HEK293 (cell line): ENCODE results near the gene ODAD4.

Experiments used
- CTCF ChIA-PET: fragments of 350-600 bp; formaldehyde crosslinking; extraction: SDS; loops from one replicate; lab custom pipeline; 2021; ENCODE audit warnings: antibody characterized with exemption; lab: Yijun Ruan, JAX
- POLR2A ChIA-PET: fragments of 300-600 bp; formaldehyde crosslinking; extraction: SDS; loops from one replicate; lab custom pipeline; 2020; ENCODE audit warnings: antibody characterized with exemption, inconsistent platforms; lab: Yijun Ruan, JAX
- H3K27ac ChIP-seq: fragments of 200-500 bp; sonication (Bioruptor generic); 2 replicates; pipeline ENCODE4 v1.5.1; 2014; ENCODE audit warnings: low read depth, low read length, control low read depth, inconsistent platforms; ENCODE audit errors: extremely low read depth
- H3K36me3 ChIP-seq, 2 experiments: fragments of 200-500 bp in 1 of 2; sonication (Bioruptor generic) in 1 of 2; 1 replicate in 1 of 2; 2 replicates in 1 of 2; pipeline ENCODE4 v1.5.1; 2014 to 2017; ENCODE audit warnings: inconsistent platforms in 2 of 2, low read length in 2 of 2; ENCODE audit not compliant: control insufficient read depth in 2 of 2, insufficient read depth in 1 of 2
- H3K4me1 ChIP-seq: fragments of 200-500 bp; sonication (Bioruptor generic); 2 replicates; pipeline ENCODE4 v1.5.1; 2014; ENCODE audit warnings: mild to moderate bottlenecking, low read length, inconsistent platforms; ENCODE audit not compliant: control insufficient read depth, insufficient read depth
- H3K4me3 ChIP-seq: 2 replicates; pipeline ENCODE4 v1.5.1; 2011; ENCODE audit warnings: low read depth, mild to moderate bottlenecking, control low read depth, low read length, moderate library complexity
- H3K9me3 ChIP-seq: fragments of 200-500 bp; sonication (Bioruptor generic); 2 replicates; pipeline ENCODE4 v1.5.1; 2014; ENCODE audit warnings: low read depth, low read length, inconsistent platforms; ENCODE audit not compliant: control insufficient read depth, insufficient read depth
- CTCF ChIP-seq: fragments of 450-650 bp; formaldehyde crosslinking; IDR thresholded peaks from 2 replicates; pipeline ENCODE4 v1.5.1; 2016; ENCODE audit warnings: missing biosample characterization, missing genetic modification characterization
- GLIS1 ChIP-seq: fragments of 450-650 bp; formaldehyde crosslinking; IDR thresholded peaks from 2 replicates; pipeline ENCODE4 v1.5.1; 2016; ENCODE audit warnings: missing biosample characterization, missing genetic modification characterization
- GLIS2 ChIP-seq: fragments of 450-650 bp; formaldehyde crosslinking; IDR thresholded peaks from 2 replicates; pipeline ENCODE4 v1.5.1; 2016; ENCODE audit warnings: missing biosample characterization, missing genetic modification characterization
- HOXA7 ChIP-seq: sonication (generic); formaldehyde crosslinking; IDR thresholded peaks from 2 replicates; pipeline ENCODE4 v1.8.1; 2022; ENCODE audit warnings: missing genetic modification reagents, borderline replicate concordance
- MYNN ChIP-seq: fragments of 450-650 bp; formaldehyde crosslinking; IDR thresholded peaks from 2 replicates; pipeline ENCODE4 v1.5.1; 2016; ENCODE audit warnings: missing biosample characterization, missing genetic modification characterization, borderline replicate concordance
- PATZ1 ChIP-seq: fragments of 450-650 bp; formaldehyde crosslinking; IDR thresholded peaks from 2 replicates; pipeline ENCODE4 v1.5.1; 2016; ENCODE audit warnings: missing biosample characterization, missing genetic modification characterization
- SP7 ChIP-seq: fragments of 450-650 bp; formaldehyde crosslinking; IDR thresholded peaks from 2 replicates; pipeline ENCODE4 v1.5.1; 2016; ENCODE audit warnings: missing biosample characterization, missing genetic modification characterization
- ZBTB1 ChIP-seq: fragments of 450-650 bp; formaldehyde crosslinking; IDR thresholded peaks from 2 replicates; pipeline ENCODE4 v1.5.1; 2016; ENCODE audit warnings: missing biosample characterization, missing genetic modification characterization
- ZIC2 ChIP-seq: fragments of 450-650 bp; formaldehyde crosslinking; IDR thresholded peaks from 2 replicates; pipeline ENCODE4 v1.5.1; 2016; ENCODE audit warnings: missing biosample characterization, missing genetic modification characterization
- ZNF155 ChIP-seq: fragments of 450-650 bp; formaldehyde crosslinking; IDR thresholded peaks from 2 replicates; pipeline ENCODE4 v1.5.1; 2016; ENCODE audit warnings: missing biosample characterization, missing genetic modification characterization
- ZNF2 ChIP-seq: fragments of 450-650 bp; formaldehyde crosslinking; IDR thresholded peaks from 2 replicates; pipeline ENCODE4 v1.5.1; 2016; ENCODE audit warnings: missing biosample characterization, missing genetic modification characterization
- ZNF221 ChIP-seq: fragments of 450-650 bp; formaldehyde crosslinking; IDR thresholded peaks from 2 replicates; pipeline ENCODE4 v1.5.1; 2017; ENCODE audit warnings: missing biosample characterization, missing genetic modification characterization, borderline replicate concordance
- ZNF239 ChIP-seq: fragments of 450-650 bp; formaldehyde crosslinking; IDR thresholded peaks from 2 replicates; pipeline ENCODE4 v1.5.1; 2016; ENCODE audit warnings: missing biosample characterization, missing genetic modification characterization
- ZNF26 ChIP-seq: fragments of 450-650 bp; formaldehyde crosslinking; IDR thresholded peaks from 2 replicates; pipeline ENCODE4 v1.5.1; 2016; ENCODE audit warnings: missing biosample characterization, missing genetic modification characterization
- ZNF266 ChIP-seq: fragments of 450-650 bp; formaldehyde crosslinking; IDR thresholded peaks from 2 replicates; pipeline ENCODE4 v1.5.1; 2016; ENCODE audit warnings: missing biosample characterization, missing genetic modification characterization, low read depth
- ZNF426 ChIP-seq: fragments of 450-650 bp; formaldehyde crosslinking; IDR thresholded peaks from 2 replicates; pipeline ENCODE4 v1.5.1; 2017; ENCODE audit warnings: missing biosample characterization, missing genetic modification characterization, mild to moderate bottlenecking, inconsistent platforms, moderate library complexity
- ZNF501 ChIP-seq: fragments of 450-650 bp; formaldehyde crosslinking; IDR thresholded peaks from 2 replicates; pipeline ENCODE4 v1.5.1; 2016; ENCODE audit warnings: missing biosample characterization, missing genetic modification characterization
- ZNF654 ChIP-seq: fragments of 450-650 bp; formaldehyde crosslinking; IDR thresholded peaks from 2 replicates; pipeline ENCODE4 v1.5.1; 2016; ENCODE audit warnings: low read depth, missing biosample characterization, missing genetic modification characterization
- ZNF660 ChIP-seq: fragments of 450-650 bp; IDR thresholded peaks from 2 replicates; pipeline ENCODE4 v1.5.1; 2018; ENCODE audit warnings: missing biosample characterization, mild to moderate bottlenecking, missing genetic modification characterization
- ZSCAN18 ChIP-seq: fragments of 450-650 bp; formaldehyde crosslinking; IDR thresholded peaks from 2 replicates; pipeline ENCODE4 v1.5.1; 2016; ENCODE audit warnings: missing biosample characterization, missing genetic modification characterization
- ZXDB ChIP-seq: fragments of 450-650 bp; formaldehyde crosslinking; IDR thresholded peaks from 2 replicates; pipeline ENCODE4 v1.5.1; 2016; ENCODE audit warnings: missing biosample characterization, missing genetic modification characterization

Gene ODAD4

GRCh38 chr17:41962768-41963434 is 32.5 kb downstream of the ODAD4 start:
- H3K4me1 ChIP-seq, result 0 out of 2 replicates have a peak, but pooled peaks cover 4% of the 10 kb centered on the region
- ChIA-PET CTCF (interaction anchor here (0.6 to 12.1 kb wide), 43 partner anchors 8 to 1542 kb away, joined by 3 to 142 read pairs (median 4); partner anchors contain the start of genes DNAJC7, KAT2A, NKIRAS2 and ODAD4), POLR2A (interaction anchor here (0.6 to 0.7 kb wide), 2 partner anchors 118 to 143 kb away, joined by 3 read pairs; no protein-coding TSS in a partner anchor)
- peaks cover 0 to 3% of the 10 kb centered on the region in 2 experiments; a peak in 1 of 3 replicates for H3K36me3 ChIP-seq
- no peak for TF ChIP-seq ZSCAN18
- TF ChIP-seq ZNF239 (tag by site-specific recombination), result no peak
- TF ChIP-seq PATZ1, result 0 out of 2 replicates have a peak, but pooled peaks have one; percentile 33
- TF ChIP-seq ZNF660 (tag by site-specific recombination), result peak; percentile 69; the same call in 1 of the 2 replicates
- TF ChIP-seq ZIC2, result peak; percentile 95
- TF ChIP-seq CTCF (tag by site-specific recombination), result peak; percentile 88
- 0 out of 2 replicates have a peak, but pooled peaks have one; percentile 17 for TF ChIP-seq GLIS2 (tag by site-specific recombination)
- 0 out of 2 replicates have a peak, but pooled peaks have one; percentile 63 for TF ChIP-seq ZNF2
- peak; percentile 96 for TF ChIP-seq GLIS1 (tag by site-specific recombination)
- 0 out of 2 replicates have a peak, but pooled peaks have one; percentile 21 for TF ChIP-seq SP7 (tag by site-specific recombination)
- peak; percentile 97 for TF ChIP-seq ZNF654 (tag by site-specific recombination)
- H3K9me3 ChIP-seq, result no peaks in the 10 kb centered on the region
- no peak overlapping the region for H3K4me3 ChIP-seq
- H3K27ac ChIP-seq, result no peak overlapping the region

- peak overlapping the region; percentile 76 for H3K4me3 ChIP-seq
- H3K36me3 ChIP-seq, result peaks cover 19 to 30% of the 10 kb centered on the region in 2 experiments
- H3K4me1 ChIP-seq, result 0 out of 2 replicates have a peak, but pooled peaks cover 4% of the 10 kb centered on the region
- CTCF ChIA-PET, result interaction anchor here (0.6 to 12.1 kb wide), 10 partner anchors 9 to 441 kb away, joined by 3 to 142 read pairs (median 4); partner anchors contain the start of genes DNAJC7, GAST and NKIRAS2
- POLR2A ChIA-PET, result interaction anchor here (0.6 to 3.3 kb wide), 23 partner anchors 9 to 354 kb away, joined by 3 to 48 read pairs (median 4); partner anchors contain the start of genes ACLY, DNAJC7, EIF1 and KAT2A
- peak overlapping the region; percentile 89 for H3K27ac ChIP-seq
- no peaks in the 10 kb centered on the region for H3K9me3 ChIP-seq
- no peak for TF ChIP-seq ZNF155
- TF ChIP-seq MYNN, result no peak
- no peak for TF ChIP-seq ZNF426
- no peak for TF ChIP-seq ZBTB1
- peak; percentile 58 for TF ChIP-seq PATZ1
- TF ChIP-seq ZNF221 (tag by site-specific recombination), result no peak
- TF ChIP-seq HOXA7 (CRISPR knock-in tag), result no peak
- TF ChIP-seq ZNF501 (tag by site-specific recombination), result 0 out of 2 replicates have a peak, but pooled peaks have one; percentile 3
- TF ChIP-seq ZXDB, result no peak
- no peak for TF ChIP-seq ZNF266 (tag by site-specific recombination)
- no peak for TF ChIP-seq ZNF26 (tag by site-specific recombination)
Observed at GRCh38 chr17:41965694-41966462, 35.5 kb downstream of the ODAD4 start.
